GM19467 (cell line): ENCODE results near the gene SAT2.
"Not testable (repeated sequence)": the region's sequence is repeated elsewhere in the genome, so short reads cannot be mapped to it uniquely, and the experiment has no call there.

ENCODE experiments used
- ATAC-seq: cut with Tn5 transposase; IDR thresholded peaks from one replicate; pipeline ENCODE4 v1.9.1; 2021; ENCODE audit warnings: mild to moderate bottlenecking, moderate library complexity; ENCODE audit not compliant: unreplicated experiment

Gene SAT2

GRCh38 chr17:7636163-7636562 is 8.5 kb upstream of the SAT2 start:
- no peak for ATAC-seq

DNA sequence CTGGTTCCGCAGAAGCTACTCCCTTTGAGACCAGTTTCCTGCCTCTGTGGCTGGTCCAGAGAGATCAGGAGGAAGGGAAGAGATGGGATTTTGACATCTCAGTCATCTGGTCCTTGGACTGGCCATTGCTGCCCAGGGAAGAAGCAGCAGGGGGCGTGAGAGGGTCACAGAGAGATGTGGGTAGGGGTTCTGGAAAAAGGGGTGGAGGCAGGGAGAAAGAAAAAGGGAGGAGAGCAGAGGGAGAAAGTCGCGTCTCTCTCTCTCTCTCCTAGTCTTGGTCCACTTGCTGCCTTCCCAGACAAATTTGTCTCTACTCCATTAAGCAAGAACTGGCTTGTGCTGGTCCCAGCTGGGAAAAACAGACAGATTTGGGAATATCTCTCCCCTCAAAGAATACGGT is 6.8 kb upstream of the SAT2 start:
- ATAC-seq = no peak

- no peak for ATAC-seq
Measured at GRCh38 chr17:7633093-7633492, 5.5 kb upstream of the SAT2 start.

GRCh38 chr17:7632492-7632894 is 4.9 kb upstream of the SAT2 start:
- ATAC-seq = no peak

DNA sequence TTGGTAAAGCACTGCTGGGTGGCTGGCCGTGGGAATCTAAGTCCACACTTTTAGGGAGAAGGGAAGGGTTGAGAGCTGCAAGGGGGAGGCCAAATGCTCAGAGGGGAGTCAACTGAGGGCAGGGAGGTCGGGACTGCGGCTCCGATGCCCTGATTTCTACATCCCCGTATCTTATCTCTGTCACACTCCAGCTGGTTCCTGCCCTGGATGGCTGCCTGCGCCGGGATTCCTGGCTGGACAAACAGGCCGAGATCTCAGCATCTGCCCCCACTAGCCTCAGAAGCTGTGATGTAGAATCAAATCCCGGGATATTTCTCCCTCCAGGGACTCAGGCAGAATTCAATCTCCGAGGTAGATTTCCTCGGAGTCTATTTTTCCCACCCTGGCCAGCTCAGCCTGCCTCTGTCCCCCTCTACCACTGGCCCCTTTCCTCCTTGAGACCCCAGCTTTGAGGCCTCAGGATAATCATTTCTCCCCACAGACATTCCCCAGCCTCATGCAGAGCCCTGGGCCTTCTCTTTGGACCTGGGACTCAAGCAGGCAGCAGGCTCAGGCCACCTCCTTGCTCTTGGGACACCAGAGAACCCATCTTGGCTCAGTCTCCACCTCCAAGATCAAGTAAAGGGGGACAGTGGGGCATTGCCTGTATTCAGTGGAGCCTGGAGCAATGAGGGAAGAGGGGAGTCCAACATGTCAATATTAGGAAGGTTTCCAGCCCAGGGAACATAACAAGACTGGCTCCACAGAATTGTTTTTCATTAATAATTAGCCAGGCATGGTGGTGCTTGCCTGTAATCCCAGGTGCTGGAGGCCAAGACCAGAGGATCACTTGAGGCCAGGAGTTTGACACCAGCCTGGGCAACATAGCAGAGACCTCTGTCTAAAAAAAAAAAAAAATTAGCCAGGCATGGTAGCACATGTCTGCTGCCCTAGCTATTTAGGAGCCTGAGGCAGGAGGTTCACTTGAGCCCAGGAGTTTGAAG is 4.1 kb upstream of the SAT2 start:
- ATAC-seq = no peak

- ATAC-seq = no peak
Measured at GRCh38 chr17:7629939-7630571, 2.4 kb upstream of the SAT2 start, which contains the start of gene SHBG. TSS of gene SHBG (plus strand) at chr17:7630135. CDS start at chr17:7630173, 38 bp downstream.

DNA sequence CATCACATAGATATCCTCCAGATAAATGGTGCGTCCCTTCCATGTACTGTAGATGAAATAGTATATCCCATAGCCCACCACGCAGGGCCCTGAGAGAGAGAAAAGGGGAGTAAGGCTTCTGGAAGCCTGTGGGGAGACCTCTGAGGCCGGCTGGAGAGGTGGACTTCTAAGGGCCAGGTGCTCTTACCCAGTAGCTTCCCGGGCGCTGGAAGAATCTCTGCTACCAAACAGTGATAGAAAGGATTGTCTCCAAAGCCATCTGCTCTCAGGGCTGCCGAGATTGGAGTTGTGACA is 718 bp downstream of the SAT2 start:
- ATAC-seq = no peak

- ATAC-seq = no peak
Measured at GRCh38 chr17:7626307-7626706, 1.3 kb downstream of the SAT2 start.

GRCh38 chr17:7625749-7626148 is 1.9 kb downstream of the SAT2 start:
- ATAC-seq = not testable (repeated sequence)

- ATAC-seq = no peak
Measured at GRCh38 chr17:7623661-7624060, 4.0 kb downstream of the SAT2 start.

- ATAC-seq = no peak
Measured at GRCh38 chr17:7620835-7621234, 6.8 kb downstream of the SAT2 start.

DNA sequence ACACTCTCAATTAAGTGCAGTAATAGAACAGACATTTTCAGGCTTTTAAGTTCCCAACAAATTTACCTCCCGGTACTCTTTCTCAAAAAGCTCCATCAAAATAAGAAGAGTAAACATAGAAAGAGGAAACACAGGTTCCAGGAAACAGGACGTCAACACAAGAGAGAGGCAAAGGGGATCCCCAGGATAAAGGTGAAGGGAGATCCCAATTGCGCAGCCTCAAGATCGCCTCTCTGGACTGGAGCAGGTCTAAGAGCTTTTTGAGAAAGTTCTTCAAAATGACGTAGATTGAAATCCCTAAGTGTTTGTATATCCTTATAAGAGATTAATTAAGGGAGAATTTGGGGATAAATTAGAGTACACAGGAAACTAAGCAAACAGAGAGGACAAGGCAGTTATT is 9.0 kb downstream of the SAT2 start:
- no peak for ATAC-seq

GRCh38 chr17:7615265-7615747 is 12.3 kb downstream of the SAT2 start:
- no peak for ATAC-seq

- peak; percentile 85 for ATAC-seq
Measured at GRCh38 chr17:7614425-7615264, 13.0 kb downstream of the SAT2 start, which contains the start of gene FXR2. TSS of gene FXR2 (minus strand) at chr17:7614897. CDS start at chr17:7614532, 365 bp downstream.

GRCh38 chr17:7613769-7614424 is 13.7 kb downstream of the SAT2 start:
- ATAC-seq = no peak

GRCh38 chr17:7612294-7612640 is 15.4 kb downstream of the SAT2 start:
- no peak for ATAC-seq

DNA sequence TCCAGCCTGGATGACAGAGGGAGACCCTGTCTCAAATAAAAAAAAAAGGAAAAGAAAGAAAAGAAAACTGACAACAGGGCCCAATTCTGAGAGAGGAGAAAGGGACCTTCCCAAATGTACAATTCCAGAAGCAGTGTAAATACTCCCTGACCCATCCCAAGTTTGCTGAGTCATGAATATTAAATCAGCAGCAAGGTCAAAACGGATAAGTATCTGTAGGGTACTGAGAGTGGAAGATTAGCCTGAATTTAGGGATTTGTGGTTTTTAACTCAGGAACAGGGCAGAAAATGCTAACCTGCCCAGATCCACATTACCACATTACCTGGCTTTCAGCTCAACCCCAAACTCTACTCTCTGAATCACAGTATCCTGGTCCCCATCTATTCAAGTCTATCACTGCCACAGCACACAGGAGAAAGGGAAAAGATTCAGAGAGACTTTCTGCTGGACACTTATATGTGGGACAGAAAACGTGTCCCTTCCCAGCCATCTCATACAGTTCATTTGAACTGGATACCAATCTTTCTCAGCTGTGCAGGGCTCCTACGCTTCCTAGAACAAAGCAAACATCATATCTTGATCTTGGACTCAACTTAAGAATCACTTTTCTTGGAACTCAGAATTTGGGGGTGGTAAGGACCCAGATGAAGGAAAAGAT is 15.9 kb downstream of the SAT2 start:
- ATAC-seq = no peak

GRCh38 chr17:7610641-7611040 is 17.0 kb downstream of the SAT2 start:
- ATAC-seq = no peak

- ATAC-seq = no peak
Measured at GRCh38 chr17:7606280-7606679, 21.3 kb downstream of the SAT2 start.

- ATAC-seq = not testable (repeated sequence)
Measured at GRCh38 chr17:7597561-7597960, 30.1 kb downstream of the SAT2 start.
